A673 (cell line): ENCODE data around the gene ERGIC1. TPM values are rescaled to one million over a fixed set of nuclear protein-coding genes. Genes with fewer than 3 reads are reported as not detected.

Experiments
- BruUV-seq: library from RNA; stranded (reverse); fragments of 400-500 nt; replicated peaks from 2 replicates; lab custom pipeline; 2021; lab: Mats Ljungman, UMichigan
- CTCF ChIA-PET: fragments of 300-600 bp; sonication (Branson Sonifier 250); formaldehyde crosslinking; loops from one replicate; lab custom pipeline; 2022; ENCODE audit warnings: antibody characterized with exemption; lab: Charles Lee
- POLR2A ChIA-PET: fragments of 300-600 bp; sonication (Branson Sonifier 250); formaldehyde crosslinking; loops from one replicate; lab custom pipeline; 2022; ENCODE audit warnings: antibody characterized with exemption; ENCODE audit not compliant: low non-redundant PET; lab: Charles Lee
- DNase-seq: peaks from one replicate; pipeline ENCODE4 v3.0.0-alpha.2; 2015; ENCODE audit warnings: low spot score
- H3K27ac ChIP-seq: fragments of 200-600 bp; sonication (generic); 2 replicates; pipeline ENCODE4 v1.5.1; 2016; ENCODE audit warnings: mixed run types, low read depth, mild to moderate bottlenecking, mixed read lengths, antibody characterized with exemption, low read length; ENCODE audit not compliant: poor library complexity, severe bottlenecking
- H3K27me3 ChIP-seq: fragments of 200-600 bp; sonication (generic); replicated peaks from 2 replicates; pipeline ENCODE4 v1.6.1; 2017; ENCODE audit warnings: mixed run types, low read depth, mild to moderate bottlenecking, mixed read lengths, antibody characterized with exemption, low read length; ENCODE audit not compliant: insufficient read depth, poor library complexity
- H3K36me3 ChIP-seq: fragments of 200-600 bp; sonication (generic); 2 replicates; pipeline ENCODE4 v1.6.1; 2016; ENCODE audit warnings: mixed run types, mild to moderate bottlenecking, mixed read lengths, antibody characterized with exemption, low read length; ENCODE audit not compliant: insufficient read depth, poor library complexity, severe bottlenecking
- H3K4me1 ChIP-seq: fragments of 200-600 bp; sonication (generic); 2 replicates; pipeline ENCODE4 v1.6.1; 2017; ENCODE audit warnings: mixed run types, mild to moderate bottlenecking, mixed read lengths, antibody characterized with exemption, low read length; ENCODE audit not compliant: insufficient read depth, poor library complexity, severe bottlenecking
- H3K4me3 ChIP-seq: fragments of 200-600 bp; sonication (generic); 2 replicates; pipeline ENCODE4 v1.5.1; 2016; ENCODE audit warnings: low read depth, mixed run types, mild to moderate bottlenecking, mixed read lengths, low read length; ENCODE audit not compliant: poor library complexity, severe bottlenecking
- H3K9me3 ChIP-seq: fragments of 200-600 bp; sonication (generic); 2 replicates; pipeline ENCODE4 v1.6.1; 2016; ENCODE audit warnings: mixed run types, low read depth, mild to moderate bottlenecking, mixed read lengths, antibody characterized with exemption, low read length; ENCODE audit not compliant: poor library complexity, severe bottlenecking
- EZH2 ChIP-seq: fragments of 200-600 bp; sonication (generic); IDR thresholded peaks from 2 replicates; pipeline ENCODE4 v1.6.1; 2017; ENCODE audit warnings: borderline replicate concordance, low read depth, mild to moderate bottlenecking, mixed read lengths, antibody characterized with exemption, low read length; ENCODE audit not compliant: poor library complexity, severe bottlenecking
- intact Hi-C: fragments of 100-400 bp; cut with micrococcal nuclease; formaldehyde crosslinking; loops from one replicate; pipeline ENCODE4 v1.10.0; 2022; ENCODE audit not compliant: unreplicated experiment
- total RNA-seq: library from RNA; stranded (reverse); gene quantifications from 2 replicates; pipeline ENCODE4 v1.2.3, GENCODE V29; 2021
- TF ChIP-seq, protein P1 (sequence below): fragments of 300-800, 200-600 bp; sonication (generic); conservative IDR thresholded peaks from 2 replicates; pipeline ENCODE4 v1.5.1; 2017; ENCODE audit warnings: low read depth, mild to moderate bottlenecking, antibody characterized with exemption, low read length, moderate library complexity, mixed read lengths

ERGIC1 gene
- total RNA-seq, 1 experiment from 2014 or later: 44.2 TPM

GRCh38 chr5:172905346-172906140, 71.5 kb downstream of the ERGIC1 start:
- CTCF ChIA-PET: no interaction called here
- H3K9me3 ChIP-seq: no peaks in the 10 kb centered on the region
- POLR2A ChIA-PET: interaction anchor here (0.6 kb wide), 2 partner anchors 155 to 1084 kb away, joined by 3 to 4 read pairs; no protein-coding TSS in a partner anchor
- no peak for DNase-seq
- H3K4me1 ChIP-seq: no peaks in the 10 kb centered on the region
- intact Hi-C loops: no loop called here
- no peaks in the 10 kb centered on the region for H3K27me3 ChIP-seq
- no peak overlapping the region for H3K4me3 ChIP-seq
- no peak for TF ChIP-seq EZH2
- TF ChIP-seq, protein P1, sequence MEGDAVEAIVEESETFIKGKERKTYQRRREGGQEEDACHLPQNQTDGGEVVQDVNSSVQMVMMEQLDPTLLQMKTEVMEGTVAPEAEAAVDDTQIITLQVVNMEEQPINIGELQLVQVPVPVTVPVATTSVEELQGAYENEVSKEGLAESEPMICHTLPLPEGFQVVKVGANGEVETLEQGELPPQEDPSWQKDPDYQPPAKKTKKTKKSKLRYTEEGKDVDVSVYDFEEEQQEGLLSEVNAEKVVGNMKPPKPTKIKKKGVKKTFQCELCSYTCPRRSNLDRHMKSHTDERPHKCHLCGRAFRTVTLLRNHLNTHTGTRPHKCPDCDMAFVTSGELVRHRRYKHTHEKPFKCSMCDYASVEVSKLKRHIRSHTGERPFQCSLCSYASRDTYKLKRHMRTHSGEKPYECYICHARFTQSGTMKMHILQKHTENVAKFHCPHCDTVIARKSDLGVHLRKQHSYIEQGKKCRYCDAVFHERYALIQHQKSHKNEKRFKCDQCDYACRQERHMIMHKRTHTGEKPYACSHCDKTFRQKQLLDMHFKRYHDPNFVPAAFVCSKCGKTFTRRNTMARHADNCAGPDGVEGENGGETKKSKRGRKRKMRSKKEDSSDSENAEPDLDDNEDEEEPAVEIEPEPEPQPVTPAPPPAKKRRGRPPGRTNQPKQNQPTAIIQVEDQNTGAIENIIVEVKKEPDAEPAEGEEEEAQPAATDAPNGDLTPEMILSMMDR: no peak
- no peak overlapping the region for H3K27ac ChIP-seq
- BruUV-seq: no TSS peak
- H3K36me3 ChIP-seq: no peaks in the 10 kb centered on the region

DNA sequence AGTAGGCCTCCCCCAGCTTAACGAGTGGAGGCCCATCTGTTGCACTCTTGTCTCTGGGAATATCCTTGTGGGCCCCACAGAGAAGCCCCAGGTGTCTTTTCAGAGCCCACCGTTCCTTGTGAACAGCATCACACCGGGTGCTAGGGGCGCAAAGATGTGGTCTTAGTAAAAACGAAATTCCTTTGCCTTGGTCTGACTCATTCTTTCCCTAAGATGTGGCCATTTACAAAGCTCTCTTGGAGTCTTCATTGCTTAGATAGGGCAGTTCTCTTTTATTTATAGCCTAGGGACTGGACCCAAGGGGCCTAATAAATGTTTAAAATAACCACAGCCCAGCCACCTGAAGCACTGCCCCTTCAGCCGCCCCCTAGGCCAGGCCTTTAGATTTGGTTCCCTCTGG, 72.4 kb downstream of the ERGIC1 start:
- Histone ChIP-seq H3K27ac (no peak overlapping the region), H3K4me1 (no peaks in the 10 kb centered on the region), H3K4me3 (no peak overlapping the region), H3K36me3 (no peaks in the 10 kb centered on the region), H3K9me3 (no peaks in the 10 kb centered on the region), H3K27me3 (no peaks in the 10 kb centered on the region)
- ChIA-PET CTCF (no interaction called here), POLR2A (interaction anchor here (0.6 kb wide), 1 partner anchor 154 kb away, joined by 3 read pairs; no protein-coding TSS in a partner anchor)
- intact Hi-C loops: no loop called here
- no peak for DNase-seq
- no TSS peak for BruUV-seq
- no peak for TF ChIP-seq EZH2
- TF ChIP-seq, protein P1: no peak

DNA sequence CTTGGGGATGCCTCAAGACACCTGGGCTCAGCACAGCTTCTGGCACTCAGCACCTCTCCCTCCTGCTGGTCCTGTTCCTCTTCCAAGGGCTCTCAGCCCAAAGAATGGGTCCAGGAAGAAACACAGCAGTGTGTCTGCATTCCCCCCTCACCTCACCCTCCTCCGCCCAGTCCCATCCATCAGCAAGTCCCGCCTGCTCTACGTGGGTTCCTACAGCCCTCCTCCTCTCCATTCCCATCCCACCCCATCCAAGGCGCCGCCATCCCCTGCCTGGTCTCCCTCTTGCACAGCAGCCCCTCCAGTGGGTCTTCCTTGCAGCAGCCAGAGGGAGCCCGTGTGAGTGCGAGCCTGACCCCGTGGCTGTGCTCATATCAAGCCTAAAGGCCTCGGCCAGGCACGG, 72.8 kb downstream of the ERGIC1 start:
- Histone ChIP-seq H3K9me3 (no peaks in the 10 kb centered on the region), H3K36me3 (no peaks in the 10 kb centered on the region), H3K4me1 (no peaks in the 10 kb centered on the region), H3K27me3 (no peaks in the 10 kb centered on the region), H3K4me3 (no peak overlapping the region), H3K27ac (no peak overlapping the region)
- CTCF ChIA-PET: no interaction called here
- no peak for TF ChIP-seq EZH2
- TF ChIP-seq, protein P1: no peak
- POLR2A ChIA-PET: no interaction called here
- no peak for DNase-seq
- BruUV-seq: no TSS peak
- intact Hi-C loops: no loop called here
